ENCODE data around the gene RAB44.

- no peak for TF ChIP-seq ATF6 (CRISPR knock-in tag; IDR thresholded peaks at IDR 0.05)
- TF ChIP-seq USF1 (CRISPR knock-in tag; IDR thresholded peaks at IDR 0.05): no peak
- TF ChIP-seq GTF2I (CRISPR knock-in tag; conservative IDR thresholded peaks at IDR 0.05): no peak
- TF ChIP-seq CTCF (IDR thresholded peaks at IDR 0.05): no peak
- TF ChIP-seq ETV6 (CRISPR knock-in tag; IDR thresholded peaks at IDR 0.05): no peak
- no peak for TF ChIP-seq ZNF232 (CRISPR knock-in tag; IDR thresholded peaks at IDR 0.05)
- no peak for TF ChIP-seq IRF1 (CRISPR knock-in tag; IDR thresholded peaks at IDR 0.05)
- TF ChIP-seq ERG (CRISPR knock-in tag; IDR thresholded peaks at IDR 0.05): no peak
- no peak for TF ChIP-seq MAX (CRISPR knock-in tag; IDR thresholded peaks at IDR 0.05)
- TF ChIP-seq CBFB (CRISPR knock-in tag; IDR thresholded peaks at IDR 0.05; ENCODE audit: low read depth): no peak
- TF ChIP-seq JUN (CRISPR knock-in tag; IDR thresholded peaks at IDR 0.05): no peak
- TF ChIP-seq SP1 (CRISPR knock-in tag; conservative IDR thresholded peaks at IDR 0.05): no peak
Measured at GRCh38 chr6:36755435-36756348, 58.1 kb downstream of the RAB44 start.

Measured in WTC11 (cell line).